SIG-M5 treated with dmso at 0.1 percent for 504 hours (cell line): ENCODE measurements around the gene LMF1.
"Not testable (repeated sequence)": the region's sequence is repeated elsewhere in the genome, so short reads cannot be mapped to it uniquely, and the experiment has no call there.

ENCODE experiments used
- DNase-seq: peaks from one replicate; lab custom pipeline; 2025; ENCODE audit not compliant: unreplicated experiment; lab: John Stamatoyannopoulos, UW

LMF1 gene

DNA sequence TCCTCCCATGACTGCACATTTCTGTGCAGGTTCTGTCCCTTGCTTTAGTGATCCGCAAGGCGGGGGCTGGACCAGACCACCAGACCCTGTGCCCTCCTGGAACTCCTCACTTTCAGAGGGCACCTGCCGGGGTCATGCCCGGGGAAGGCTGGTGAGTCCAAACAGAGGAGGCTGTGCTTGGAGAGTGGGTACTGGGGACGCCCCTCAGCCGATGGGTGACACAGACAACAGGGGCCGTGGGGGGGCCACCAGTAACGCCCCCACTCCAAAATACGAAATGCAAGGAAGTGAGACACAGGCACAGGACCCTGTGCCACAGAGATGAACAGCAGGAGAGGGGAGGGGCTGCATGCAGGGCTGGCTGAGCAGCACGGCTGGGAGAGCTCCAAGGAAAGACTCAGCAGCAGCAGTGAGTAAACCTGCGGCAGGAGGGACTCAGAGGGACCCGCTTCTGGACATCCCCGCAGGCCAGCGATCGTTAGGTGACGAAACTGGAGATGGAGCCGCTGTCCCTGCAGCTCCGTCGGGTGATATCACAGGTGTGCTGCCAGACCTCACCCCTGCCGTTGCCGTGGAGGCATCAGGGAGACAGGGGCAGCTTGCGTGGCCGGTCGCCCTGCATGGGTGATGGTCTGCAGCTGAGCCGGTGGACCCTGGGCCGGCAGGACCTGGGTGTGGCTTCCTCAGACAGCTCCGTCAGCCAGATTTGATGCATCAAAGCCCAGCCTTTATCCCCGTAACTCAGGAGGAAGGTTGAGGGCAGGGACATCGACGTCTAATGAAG, 99.0 kb downstream of the LMF1 start:
- no peak for DNase-seq

DNA sequence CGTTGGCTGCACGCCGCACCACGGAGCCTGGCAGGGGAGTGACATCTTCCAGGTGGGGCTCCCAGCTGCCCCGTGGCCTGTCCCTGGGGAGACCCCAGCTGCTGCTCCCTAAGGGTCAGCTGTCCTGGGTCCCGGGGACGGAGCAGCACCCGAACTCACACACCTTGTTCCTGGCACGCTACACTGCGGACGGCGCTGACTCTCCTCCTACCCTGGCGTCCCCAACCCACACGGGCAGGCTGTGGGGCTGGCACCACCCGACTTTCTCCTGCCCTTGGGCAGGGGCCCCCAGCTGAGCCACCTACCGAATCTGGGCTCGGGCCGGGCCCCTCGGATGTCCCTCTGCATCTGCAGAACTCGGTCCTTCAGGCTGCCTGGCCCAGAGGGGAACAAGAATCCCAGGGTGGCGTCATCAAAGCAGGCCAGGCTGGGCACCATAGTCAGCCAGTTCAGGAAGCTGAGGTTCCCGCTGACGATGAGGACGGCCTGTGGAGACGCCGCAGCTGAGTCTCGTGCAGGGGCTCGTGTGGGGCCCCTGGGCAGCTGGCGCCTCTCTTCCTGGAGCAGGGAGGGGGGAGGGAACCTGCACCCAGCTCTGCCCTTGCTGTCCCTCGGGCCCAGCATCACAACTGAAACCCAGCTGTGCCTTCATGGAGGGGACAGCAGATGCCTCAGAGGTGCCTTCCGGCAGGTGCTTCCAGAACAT, 99.8 kb downstream of the LMF1 start:
- no peak for DNase-seq

DNA sequence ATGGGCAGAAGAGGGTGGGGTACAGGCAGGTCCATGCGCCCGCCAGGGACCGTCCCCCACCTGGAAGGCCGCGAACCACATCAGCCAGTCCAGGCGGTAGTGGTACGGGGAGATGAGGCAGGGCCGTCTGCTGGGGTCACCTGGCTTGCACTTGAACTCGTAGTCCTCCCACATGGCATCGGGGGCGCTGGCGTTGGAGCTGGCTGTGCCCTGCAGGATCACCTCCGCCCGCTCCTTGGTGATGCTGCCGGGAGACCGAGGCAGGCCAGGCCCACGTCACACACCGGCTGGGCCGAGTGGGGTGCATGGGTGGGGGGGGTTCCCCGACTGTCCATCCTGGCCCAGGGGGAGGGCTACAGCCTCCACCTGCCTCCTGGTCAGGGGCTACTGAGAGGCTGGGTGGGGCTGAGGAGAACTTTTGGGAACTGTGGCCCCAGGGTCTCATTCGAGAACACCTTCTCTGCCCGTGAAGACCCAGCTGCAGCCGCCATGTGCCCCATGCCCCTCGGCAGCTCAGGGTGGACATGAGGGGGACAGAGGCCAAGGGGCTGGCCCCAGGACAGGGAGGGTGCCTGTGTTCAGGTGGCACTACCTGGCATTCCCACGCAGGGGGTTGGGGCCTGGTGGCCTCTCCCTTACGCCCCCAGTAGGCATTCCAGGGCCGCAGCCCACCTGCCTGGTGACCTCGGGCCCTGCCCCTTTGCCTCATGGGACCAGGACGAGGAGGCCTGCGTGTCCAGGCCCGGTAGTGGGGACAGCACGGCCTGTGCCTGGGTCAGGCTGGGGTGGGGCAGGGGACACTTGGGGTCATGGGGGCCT, 100.8 kb downstream of the LMF1 start:
- no peak for DNase-seq

DNA sequence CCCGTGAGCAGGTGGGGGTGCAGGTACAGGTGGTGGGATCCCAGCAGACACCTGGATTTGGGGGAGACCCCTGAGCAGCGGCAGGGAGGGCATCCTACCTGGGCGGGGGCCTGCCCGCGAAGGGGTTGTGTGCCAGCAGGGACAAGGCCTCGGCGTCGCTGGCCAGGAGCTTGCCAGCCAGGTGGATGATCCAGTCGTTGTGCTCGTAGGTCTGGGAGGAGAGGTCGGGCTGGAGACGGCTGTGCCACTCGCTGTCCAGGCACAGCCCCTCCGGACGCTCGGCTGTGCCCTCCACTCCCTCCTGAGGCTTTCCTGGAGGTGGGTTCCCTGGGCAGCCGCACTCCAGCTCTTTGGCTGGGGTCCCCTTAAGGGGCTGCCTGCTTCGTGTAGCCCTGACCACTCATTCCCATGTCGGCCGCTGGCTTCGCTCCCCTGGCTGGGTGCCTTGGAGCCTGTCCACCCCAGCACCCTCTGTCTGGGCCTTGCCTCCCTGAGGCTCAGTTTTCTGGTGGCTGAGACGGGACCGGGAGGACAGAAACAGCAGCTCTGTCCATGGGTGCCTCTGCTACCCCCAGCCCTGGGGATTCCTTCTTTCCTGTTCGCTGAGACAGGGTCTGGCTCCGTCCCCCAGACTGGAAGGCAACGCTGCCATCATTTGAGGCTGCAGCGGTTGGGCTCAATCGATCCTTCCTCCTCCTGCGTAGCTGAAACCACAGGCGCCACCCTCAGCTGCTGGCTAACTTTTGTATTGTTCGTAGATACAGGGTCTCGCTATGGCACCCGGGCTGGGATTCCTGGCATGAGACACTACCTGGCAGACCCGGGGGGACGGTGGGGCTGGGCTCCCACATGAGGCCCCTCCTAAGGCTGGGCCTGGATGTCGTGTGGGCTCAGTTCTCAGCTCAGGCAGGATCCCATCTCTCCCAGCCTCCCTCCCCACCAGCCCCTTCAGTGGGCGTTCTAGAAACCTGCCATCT, 101.7 kb downstream of the LMF1 start:
- DNase-seq = no peak

DNA sequence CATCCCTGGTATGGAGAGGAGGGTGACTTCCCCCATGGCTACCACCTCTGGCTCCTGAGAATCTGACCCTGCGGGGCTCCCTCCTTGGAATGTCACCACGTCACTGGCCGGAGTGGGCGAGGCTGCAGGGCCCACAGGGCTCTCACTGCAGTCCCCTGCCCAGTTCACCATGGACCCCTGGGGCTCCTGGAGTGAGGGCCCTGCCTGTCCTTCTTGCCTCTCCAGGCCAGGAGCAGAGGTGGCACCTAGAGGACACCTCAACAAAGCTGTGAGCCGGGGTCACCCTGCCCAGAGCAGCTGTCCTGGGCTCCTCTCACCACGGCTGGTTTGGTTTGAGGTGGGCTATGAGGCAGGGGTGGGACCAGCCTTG, 102.4 kb downstream of the LMF1 start:
- DNase-seq = no peak

DNA sequence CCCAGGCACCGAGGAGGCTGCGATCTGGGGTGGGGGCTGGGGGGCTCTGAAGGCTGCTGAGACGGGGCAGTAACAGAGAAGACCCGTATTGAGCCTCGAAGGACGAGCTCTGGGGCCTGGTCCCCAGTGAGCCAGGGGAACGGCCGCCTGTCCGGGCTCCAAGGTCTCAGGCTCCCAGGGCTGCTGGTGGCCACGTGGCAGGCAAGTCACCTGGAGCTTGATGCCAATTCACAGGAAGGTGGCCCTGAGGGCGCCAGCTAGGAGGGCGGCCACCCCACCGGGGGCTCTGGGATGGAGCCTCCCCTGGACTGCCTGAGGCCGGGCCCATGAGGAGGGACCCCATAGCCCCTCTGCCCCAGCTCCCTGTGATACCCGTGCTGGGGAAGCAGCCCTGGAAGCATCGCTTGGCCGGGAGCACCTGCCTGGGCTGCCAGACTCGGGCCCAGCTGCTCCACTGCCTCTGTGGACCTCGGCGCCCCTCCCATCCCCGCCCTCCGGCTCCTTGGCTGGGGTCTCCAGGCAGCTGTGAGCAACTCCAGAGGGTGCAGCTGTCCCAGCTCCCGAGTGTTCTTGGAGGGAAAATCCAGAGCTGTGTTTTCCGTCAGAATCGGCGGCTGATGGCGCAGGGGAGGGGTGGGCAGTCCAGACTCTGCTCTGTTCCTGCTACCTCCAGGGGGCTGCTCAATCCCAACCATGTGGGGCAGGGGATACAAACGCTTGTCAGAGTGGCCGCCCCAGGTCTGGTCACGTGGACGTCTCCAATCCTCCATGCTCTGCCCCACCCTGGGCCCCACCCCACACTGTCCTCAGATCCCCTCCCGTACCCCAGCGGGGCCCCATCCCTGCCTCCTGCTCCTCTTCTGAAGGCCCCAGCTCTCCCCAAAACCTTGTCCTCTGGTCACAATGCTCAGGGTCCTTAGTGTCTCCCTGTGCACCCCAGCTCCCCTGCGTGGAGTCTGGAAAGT, 103.1 kb downstream of the LMF1 start:
- DNase-seq = no peak

DNA sequence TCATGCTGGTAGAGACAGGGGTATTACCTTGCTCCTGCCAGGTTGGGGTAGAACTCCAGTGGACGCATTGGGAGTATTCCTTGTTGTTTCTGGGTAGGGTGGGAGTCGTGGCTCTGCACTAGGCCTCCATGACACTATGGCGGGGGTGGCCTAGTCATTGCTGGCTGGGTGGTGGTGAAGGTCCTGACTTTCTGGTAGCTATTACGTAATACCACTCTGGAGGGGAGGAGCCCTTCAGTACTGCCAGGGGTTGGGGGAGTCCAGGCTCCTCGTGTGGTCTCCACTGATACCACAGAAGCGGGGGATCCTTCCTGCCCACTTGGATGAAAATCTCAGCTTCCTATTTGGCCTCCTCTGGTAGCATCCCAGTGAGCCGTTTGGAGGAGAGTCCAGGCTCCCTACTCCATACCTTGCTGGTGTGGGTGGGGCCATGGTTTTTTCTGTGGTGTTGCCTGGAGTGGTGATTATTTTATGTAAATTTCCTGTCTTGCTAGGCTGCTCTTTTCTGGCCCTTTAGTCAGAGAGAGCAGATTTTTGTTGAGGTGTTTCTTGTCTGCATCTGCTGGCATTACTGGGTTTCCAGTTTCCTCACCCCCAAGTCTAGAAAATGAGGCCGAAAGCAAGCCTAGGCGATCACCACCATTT, 104.4 kb downstream of the LMF1 start:
- DNase-seq = no peak

DNA sequence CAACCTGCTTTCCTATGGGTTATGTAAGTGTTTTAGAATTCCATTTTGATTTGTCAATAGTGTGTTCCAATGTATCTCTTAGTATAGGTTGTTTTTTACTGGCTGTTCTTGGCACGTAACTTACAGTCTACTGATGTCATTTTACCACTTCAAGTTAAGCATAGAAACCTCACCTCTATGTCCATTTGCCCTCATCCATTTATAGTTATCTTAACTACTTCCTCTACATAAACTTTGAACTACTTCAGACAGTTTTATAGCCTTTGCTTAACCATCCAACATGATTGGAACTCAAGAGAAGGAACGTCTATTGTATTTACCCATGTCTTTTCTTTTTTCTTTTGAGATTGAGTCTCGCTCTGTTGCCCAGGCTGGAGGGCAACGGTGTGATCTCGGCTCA, 105.8 kb downstream of the LMF1 start:
- DNase-seq = no peak

DNA sequence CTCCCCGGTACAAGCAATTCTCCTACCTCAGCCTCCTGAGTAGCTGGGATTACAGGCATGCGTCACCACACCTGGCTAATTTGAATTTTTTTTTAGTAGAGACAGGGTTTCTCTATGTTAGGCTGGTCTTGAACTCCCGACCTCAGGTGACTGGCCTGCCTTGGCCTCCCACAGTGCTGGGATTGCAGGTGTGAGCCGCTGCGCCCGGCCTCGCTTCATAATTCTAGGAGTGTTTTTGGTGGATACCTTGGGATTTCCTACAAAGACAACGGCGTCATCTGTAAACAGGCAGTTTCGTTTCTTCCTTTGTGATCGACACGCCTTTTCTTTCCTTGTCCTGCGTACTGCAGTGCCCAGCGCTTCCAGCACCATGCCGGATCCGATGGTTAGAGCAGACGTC, 109.3 kb downstream of the LMF1 start:
- DNase-seq = no peak

DNA sequence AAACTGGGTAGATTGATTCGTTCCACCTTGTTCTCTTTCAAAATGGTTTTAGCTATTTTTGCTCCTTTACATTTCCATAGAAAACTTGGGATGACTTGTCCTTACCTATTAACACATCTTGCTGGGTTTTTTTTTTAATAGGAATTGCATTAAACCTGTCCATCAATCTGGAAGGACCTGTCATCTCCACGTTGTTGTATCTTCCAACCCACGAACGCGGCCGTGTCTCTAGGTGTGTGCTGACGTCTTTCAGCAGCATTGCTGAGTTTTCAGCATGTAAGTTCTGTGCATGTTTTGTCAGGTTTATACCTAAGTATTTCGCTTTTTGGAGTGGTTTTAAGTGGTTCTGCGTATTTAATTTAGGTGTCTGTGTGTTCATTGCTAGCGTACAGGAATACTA, 109.9 kb downstream of the LMF1 start:
- no peak for DNase-seq

DNA sequence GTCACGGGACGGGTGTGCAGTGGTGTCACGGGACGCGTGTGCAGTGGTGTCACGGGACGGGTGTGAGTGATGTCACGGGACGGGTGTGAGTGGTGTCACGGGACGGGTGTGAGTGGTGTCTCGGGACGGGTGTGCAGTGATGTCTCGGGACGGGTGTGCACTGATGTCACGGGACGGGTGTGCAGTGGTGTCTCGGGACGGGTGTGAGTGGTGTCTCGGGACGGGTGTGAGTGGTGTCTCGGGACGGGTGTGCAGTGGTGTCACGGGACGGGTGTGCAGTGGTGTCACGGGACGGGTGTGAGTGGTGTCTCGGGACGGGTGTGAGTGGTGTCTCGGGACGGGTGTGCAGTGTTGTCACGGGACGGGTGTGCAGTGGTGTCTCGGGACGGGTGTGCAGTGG, 111.8 kb downstream of the LMF1 start:
- DNase-seq = not testable (repeated sequence)

DNA sequence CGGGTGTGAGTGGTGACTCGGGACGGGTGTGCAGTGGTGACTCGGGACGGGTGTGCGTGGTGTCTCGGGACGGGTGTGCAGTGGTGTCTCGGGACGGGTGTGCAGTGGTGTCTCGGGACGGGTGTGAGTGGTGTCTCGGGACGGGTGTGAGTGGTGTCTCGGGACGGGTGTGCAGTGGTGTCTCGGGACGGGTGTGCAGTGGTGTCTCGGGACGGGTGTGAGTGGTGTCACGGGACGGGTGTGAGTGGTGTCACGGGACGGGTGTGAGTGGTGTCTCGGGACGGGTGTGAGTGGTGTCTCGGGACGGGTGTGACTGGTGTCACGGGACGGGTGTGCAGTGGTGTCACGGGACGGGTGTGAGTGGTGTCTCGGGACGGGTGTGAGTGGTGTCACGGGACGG, 112.3 kb downstream of the LMF1 start:
- not testable (repeated sequence) for DNase-seq

DNA sequence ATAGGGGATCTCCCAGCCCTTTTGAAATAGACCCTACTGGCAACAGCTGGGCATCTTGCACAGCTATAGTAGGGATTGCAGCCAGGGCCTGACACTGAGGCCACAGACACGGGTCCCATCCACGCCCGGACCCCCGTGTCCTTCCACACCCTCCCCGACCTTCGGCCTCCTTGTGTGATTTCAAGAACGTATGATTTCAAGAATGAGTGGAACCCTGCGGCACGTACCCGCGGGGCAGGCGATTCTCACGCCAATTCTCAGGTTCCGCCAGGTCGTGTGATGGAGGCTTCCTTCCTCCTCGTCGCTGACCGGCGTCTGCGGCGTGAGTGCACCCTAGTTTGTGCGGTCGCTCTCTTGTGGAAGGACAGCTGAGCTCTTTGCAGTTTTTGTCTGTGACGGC, 114.0 kb downstream of the LMF1 start:
- no peak for DNase-seq

DNA sequence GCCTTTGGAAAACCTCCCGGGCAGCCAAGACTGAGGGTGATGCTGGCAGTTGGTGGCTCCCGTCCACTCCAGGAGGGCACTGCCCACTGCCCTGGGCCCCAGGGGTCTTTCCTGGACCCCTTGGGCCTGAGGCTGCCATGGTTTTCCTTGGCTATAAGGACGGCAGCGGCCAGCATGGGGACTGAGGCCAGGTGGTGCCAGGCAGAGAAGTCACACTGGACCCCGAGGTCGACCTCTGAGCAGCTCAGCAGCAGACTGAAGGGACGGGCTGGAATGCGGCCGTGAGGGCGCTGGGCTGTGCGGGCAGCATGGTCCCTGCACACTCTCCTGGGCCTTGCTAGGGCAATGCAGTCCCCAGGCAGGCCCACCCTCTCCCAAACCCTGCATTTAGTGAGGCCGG, 114.7 kb downstream of the LMF1 start:
- DNase-seq = no peak

DNA sequence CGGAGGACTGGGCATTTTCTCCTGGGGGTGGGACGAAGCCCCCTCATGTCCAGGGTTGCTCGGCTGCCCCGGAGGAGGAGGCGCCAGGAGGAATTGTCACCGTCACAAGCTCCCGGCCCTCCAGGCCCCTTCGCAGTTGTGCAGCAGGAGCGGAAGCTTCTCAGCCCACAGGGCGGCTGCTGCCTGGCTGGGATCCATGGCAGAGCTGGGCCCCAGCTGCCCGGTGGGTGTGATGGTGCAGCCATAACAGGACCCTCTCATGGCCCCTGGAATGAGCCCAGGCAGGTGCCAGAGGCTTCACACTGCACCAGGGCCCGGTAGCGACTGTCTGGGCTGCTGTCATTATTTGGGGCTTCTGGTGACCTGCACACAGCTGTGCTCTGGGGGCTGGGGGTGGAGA, 115.3 kb downstream of the LMF1 start:
- DNase-seq = no peak

DNA sequence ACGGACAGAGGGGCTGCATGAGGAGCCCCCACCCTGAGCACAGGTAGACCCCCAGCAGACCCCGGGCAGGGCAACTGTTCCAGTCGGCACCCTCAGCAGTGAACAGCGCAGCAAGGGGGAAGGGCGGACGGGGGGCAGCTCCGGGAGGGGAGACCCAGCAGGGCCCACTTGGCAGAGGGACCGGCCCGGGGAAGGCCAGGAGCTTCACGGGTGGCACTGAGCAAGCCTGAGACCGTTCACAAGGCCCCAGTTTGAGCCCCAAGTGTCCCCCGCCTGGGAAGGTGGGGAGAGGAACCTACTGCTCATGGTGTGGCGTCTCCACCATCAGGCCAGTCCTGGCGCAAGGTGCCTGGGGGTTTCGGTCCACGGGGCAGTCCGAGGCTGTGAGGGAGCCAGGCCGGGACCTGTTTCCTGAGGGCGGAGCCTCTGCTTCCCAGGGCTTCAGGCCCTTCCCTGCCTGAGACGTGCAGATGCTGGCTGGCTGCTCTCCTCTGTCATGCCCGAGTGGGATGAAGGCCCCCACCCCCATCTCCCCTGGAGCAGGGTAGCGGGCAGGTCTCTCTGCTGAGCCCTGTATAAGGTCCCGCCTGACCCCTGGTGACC, 115.9 kb downstream of the LMF1 start:
- no peak for DNase-seq

DNA sequence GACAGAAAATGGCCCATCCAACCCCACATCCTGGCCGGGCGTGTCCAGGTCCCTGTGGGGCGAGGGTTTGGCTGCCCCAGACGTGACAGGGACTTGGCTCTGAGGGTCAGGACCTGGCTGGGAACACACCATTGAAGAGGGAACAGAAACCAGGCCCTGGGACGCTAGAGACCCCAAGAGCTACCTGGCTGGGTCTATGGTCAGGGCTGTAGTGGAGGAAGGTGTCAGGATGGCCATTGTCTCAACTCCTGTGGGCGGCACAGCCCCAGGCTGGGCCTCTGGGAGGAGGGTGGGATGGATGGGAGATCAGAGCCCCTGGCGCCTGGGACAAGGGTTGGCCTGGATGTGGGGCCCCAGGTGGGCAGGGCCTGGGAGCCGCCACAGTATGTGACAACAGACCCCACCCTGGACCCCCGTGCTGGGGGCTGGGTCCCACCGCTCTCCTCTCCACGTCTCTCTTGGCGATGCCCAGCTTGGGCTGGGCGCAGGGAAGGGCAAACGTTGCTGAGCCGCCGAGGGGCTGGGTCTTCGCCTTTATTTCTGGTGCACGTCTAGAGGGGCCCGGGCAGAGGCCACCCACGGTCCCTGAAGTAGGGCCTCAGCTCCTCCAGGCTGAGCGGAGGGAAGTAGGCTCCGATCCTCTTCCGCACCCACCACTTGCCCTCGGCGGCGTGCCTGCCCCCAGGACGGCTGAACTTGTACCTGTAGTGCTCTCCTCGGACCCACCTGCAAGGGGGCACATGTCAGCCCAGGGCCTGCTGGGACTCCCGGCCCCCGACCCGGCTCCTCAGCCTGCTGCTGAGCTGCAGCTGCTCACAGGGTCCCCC, 116.6 kb downstream of the LMF1 start:
- no peak for DNase-seq

DNA sequence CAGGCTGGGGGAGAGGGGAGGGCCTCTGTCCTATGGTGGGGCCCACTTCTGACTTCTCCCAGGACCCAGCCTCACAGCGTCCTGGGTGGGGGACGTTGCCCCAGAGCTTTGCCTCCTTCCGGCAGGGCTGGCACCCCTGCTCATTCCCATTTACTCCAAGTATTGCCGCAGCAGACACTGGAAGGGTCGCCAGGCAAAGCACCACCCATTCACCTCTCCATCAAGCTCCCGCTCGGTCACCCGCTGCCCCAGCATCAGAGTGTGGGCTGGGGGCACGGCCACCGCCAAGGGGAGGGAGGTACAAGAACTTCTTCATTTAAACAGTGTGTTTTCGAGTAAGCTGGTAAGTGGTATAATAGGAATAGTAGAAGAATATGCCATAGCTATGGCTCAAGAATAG, 117.5 kb downstream of the LMF1 start:
- no peak for DNase-seq
